CD4-positive, alpha-beta T cell (primary cell): ENCODE measurements around the gene KIRREL2. TPM values are rescaled to one million over a fixed set of nuclear protein-coding genes. Genes with fewer than 3 reads are reported as not detected.

Source experiments
- ATAC-seq: fragments of 200-7000 bp; cut with Tn5 transposase; one replicate; pipeline ENCODE4 v1.10.0; 2022; ENCODE audit warnings: mild to moderate bottlenecking; ENCODE audit not compliant: poor library complexity
- CTCF ChIA-PET: fragments of 350-600 bp; sonication (Branson Sonifier 250); formaldehyde crosslinking; loops from one replicate; lab custom pipeline; 2021; ENCODE audit warnings: antibody characterized with exemption, inconsistent platforms; lab: Charles Lee
- POLR2A ChIA-PET: fragments of 350-600 bp; sonication (Branson Sonifier 250); formaldehyde crosslinking; loops from one replicate; lab custom pipeline; 2021; ENCODE audit warnings: antibody characterized with exemption, inconsistent platforms; lab: Charles Lee
- DNase-seq, 14 experiments: peaks; one replicate each; pipeline ENCODE4 v3.0.0-alpha.2; 2013 to 2020; ENCODE audit warnings: mixed read lengths in 2 of 14
- H3K27ac ChIP-seq, 2 donors: one replicate each; pipeline versions ENCODE4 v1.5.1 to v1.7.0; 2013; ENCODE audit warnings: low read length in 2 of 2, low read depth in 1 of 2, mild to moderate bottlenecking in 1 of 2
- H3K27me3 ChIP-seq, 2 experiments: 1 replicate in 1 of 2; 2 replicates in 1 of 2; pipeline versions ENCODE4 v1.6.1 to v1.7.0; 2013; ENCODE audit warnings: low read length in 2 of 2, control low read depth in 1 of 2, mild to moderate bottlenecking in 1 of 2, moderate library complexity in 1 of 2; ENCODE audit not compliant: insufficient read depth in 2 of 2, control insufficient read depth in 1 of 2
- H3K36me3 ChIP-seq: one replicate; pipeline ENCODE4 v1.6.1; 2013; ENCODE audit warnings: low read length, control low read depth; ENCODE audit not compliant: insufficient read depth
- H3K4me1 ChIP-seq: one replicate; pipeline ENCODE4 v1.6.1; 2013; ENCODE audit warnings: low read length, control low read depth; ENCODE audit not compliant: insufficient read depth
- H3K4me3 ChIP-seq: one replicate; pipeline ENCODE4 v1.5.1; 2013; ENCODE audit warnings: mild to moderate bottlenecking, low read length, moderate library complexity
- H3K9me3 ChIP-seq, 2 experiments: 1 replicate in 1 of 2; 2 replicates in 1 of 2; pipeline versions ENCODE4 v1.6.1 to v1.7.0; 2013; ENCODE audit warnings: low read length in 2 of 2, mild to moderate bottlenecking in 2 of 2, control low read depth in 1 of 2, moderate library complexity in 1 of 2; ENCODE audit not compliant: control insufficient read depth in 1 of 2, insufficient read depth in 1 of 2
- H3K27ac Mint-ChIP-seq: one replicate; pipeline ENCODE4 v1.8.0; 2020; ENCODE audit warnings: mixed read lengths
- H3K27me3 Mint-ChIP-seq: one replicate; pipeline ENCODE4 v1.8.0; 2021; ENCODE audit warnings: mixed read lengths
- H3K36me3 Mint-ChIP-seq: one replicate; pipeline ENCODE4 v1.8.0; 2021; ENCODE audit warnings: low read depth, mixed read lengths
- H3K4me1 Mint-ChIP-seq: one replicate; pipeline ENCODE4 v1.8.0; 2021; ENCODE audit warnings: low read depth, mixed read lengths
- H3K4me3 Mint-ChIP-seq: one replicate; pipeline ENCODE4 v1.8.0; 2020; ENCODE audit warnings: mild to moderate bottlenecking, mixed read lengths
- H3K9me3 Mint-ChIP-seq: one replicate; pipeline ENCODE4 v1.8.0; 2020; ENCODE audit warnings: mixed read lengths
- intact Hi-C, 2 experiments: fragments of 100-400 bp; cut with DNase I in 1 of 2; cut with micrococcal nuclease in 1 of 2; formaldehyde crosslinking; loops; one replicate each; pipeline versions ENCODE4 v1.15.1 to v1.9.0; 2023 to 2025; cut with DNase I, micrococcal nuclease
- total RNA-seq, 174 experiments: library from RNA in 2 of 174; stranded (reverse) in 2 of 174; gene quantifications; one replicate each; pipeline ENCODE4 v1.2.3 and lab custom pipeline; 2021 to 2026
- TF ChIP-seq, protein P1 (sequence below): fragments of 200-600 bp; IDR thresholded peaks from one replicate; pipeline ENCODE4 v1.8.0; 2022; ENCODE audit warnings: antibody characterized with exemption, mild to moderate bottlenecking

Gene KIRREL2
- total RNA-seq, 2 experiments from 2014 or later, result 0.14 TPM; not detected in 1

DNA sequence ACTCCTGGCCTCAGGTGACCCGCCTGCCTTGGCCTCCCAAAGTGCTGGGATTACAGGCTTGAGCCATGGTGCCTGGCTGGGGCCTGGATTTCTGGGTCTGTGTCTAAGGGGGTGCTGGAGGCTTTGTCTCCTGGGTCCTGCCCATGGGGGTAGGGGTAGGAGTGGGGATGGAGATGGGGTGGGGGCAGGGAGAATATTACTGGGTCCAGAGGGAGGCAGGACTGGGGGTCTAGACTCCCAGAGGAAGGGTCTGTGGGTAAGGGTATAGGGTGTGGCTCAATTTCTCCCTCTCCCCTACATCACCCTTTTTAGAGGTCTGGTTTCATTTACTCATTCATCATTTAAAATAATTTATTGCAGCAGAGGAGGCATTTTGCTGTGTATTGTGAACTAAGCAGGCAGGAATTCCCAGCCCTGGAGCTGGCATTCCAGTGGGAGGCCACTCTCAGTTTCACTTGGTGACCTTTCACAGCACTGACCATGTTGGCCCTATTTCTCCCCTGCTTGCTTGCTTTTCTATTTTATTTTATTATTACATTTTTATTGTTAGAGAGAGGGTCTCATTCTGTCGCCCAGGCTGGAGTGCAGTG is 44.4 kb downstream of the KIRREL2 start:
- Mint-ChIP-seq H3K9me3 (no peaks in the 10 kb centered on the region), H3K27me3 (no peaks in the 10 kb centered on the region), H3K4me1 (peaks cover 60% of the 10 kb centered on the region), H3K27ac (peak overlapping the region; percentile 92), H3K4me3 (peak overlapping the region; percentile 100), H3K36me3 (peaks cover 37% of the 10 kb centered on the region)
- Histone ChIP-seq H3K9me3 (no peaks in the 10 kb centered on the region), H3K27ac (peak overlapping the region; percentile 100), H3K27me3 (no peaks in the 10 kb centered on the region), H3K4me3 (peak overlapping the region; percentile 99), H3K4me1 (peaks cover 74% of the 10 kb centered on the region), H3K36me3 (peaks cover 18% of the 10 kb centered on the region)
- TF ChIP-seq, protein P1, sequence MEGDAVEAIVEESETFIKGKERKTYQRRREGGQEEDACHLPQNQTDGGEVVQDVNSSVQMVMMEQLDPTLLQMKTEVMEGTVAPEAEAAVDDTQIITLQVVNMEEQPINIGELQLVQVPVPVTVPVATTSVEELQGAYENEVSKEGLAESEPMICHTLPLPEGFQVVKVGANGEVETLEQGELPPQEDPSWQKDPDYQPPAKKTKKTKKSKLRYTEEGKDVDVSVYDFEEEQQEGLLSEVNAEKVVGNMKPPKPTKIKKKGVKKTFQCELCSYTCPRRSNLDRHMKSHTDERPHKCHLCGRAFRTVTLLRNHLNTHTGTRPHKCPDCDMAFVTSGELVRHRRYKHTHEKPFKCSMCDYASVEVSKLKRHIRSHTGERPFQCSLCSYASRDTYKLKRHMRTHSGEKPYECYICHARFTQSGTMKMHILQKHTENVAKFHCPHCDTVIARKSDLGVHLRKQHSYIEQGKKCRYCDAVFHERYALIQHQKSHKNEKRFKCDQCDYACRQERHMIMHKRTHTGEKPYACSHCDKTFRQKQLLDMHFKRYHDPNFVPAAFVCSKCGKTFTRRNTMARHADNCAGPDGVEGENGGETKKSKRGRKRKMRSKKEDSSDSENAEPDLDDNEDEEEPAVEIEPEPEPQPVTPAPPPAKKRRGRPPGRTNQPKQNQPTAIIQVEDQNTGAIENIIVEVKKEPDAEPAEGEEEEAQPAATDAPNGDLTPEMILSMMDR, result no peak
- DNase-seq, result no peak
- intact Hi-C loops, result no loop called here
- POLR2A ChIA-PET, result interaction anchor here (0.8 to 2.6 kb wide), 5 partner anchors 25 to 253 kb away, joined by 3 to 24 read pairs (median 4); partner anchors contain the start of gene COX6B1
- no peak for ATAC-seq
- CTCF ChIA-PET, result interaction anchor here (0.6 to 1.4 kb wide), 2 partner anchors 30 to 31 kb away, joined by 3 read pairs; no protein-coding TSS in a partner anchor

DNA sequence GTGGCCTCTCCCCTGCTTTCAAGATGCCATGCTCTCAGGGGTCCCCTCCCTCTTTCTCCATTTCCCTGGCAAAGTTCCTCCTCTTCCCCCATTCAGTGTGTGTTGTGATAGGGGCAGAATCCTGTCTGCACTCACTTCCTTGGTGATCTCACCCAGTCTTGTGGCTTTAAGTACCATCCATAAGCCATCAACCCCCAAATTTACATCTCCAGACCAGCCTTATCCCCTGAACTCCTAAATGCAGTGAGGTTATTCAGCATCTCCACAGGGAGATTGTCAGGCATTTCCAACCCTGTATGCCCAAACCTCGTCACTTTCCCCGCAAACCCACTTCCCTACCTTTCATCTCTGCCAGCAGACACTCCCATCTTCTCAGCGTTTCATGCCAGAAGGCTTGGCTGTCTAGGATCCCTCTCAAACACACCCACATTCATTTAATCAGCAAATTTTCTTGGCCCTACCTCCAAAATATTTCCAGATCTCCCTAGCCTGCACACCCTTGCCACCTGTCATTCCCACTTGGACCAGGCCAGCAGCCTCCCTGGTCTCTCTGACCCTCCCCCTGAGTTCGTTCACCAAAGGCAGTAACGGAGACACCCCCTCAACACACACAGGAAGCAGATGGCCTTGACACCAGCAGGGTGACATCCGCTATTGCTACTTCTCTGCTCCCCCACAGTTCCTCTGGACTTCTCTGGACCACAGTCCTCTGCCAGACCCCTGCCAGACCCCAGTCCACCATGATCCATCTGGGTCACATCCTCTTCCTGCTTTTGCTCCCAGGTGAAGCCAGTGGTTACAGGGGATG is 45.3 kb downstream of the KIRREL2 start, which contains the start of gene HCST:
Gene HCST, plus strand, starts transcription at position 676 of the 808 bp plus-strand sequence. Its CDS starts 65 bp downstream, at position 741.
- no peaks in the 10 kb centered on the region for H3K27me3 ChIP-seq
- H3K4me3 Mint-ChIP-seq, result peak within 1 kb of the TSS; percentile 100
- POLR2A ChIA-PET, result interaction anchor here (1.6 to 2.7 kb wide), 3 partner anchors 20 to 30 kb away, joined by 6 to 24 read pairs (median 21); no protein-coding TSS in a partner anchor
- no peaks in the 10 kb centered on the region for H3K27me3 Mint-ChIP-seq
- peak within 1 kb of the TSS; percentile 92 for H3K27ac Mint-ChIP-seq
- H3K4me1 Mint-ChIP-seq, result peaks cover 60% of the 10 kb centered on the region
- TF ChIP-seq, protein P1, result no peak
- CTCF ChIA-PET, result no interaction called here
- peak within 1 kb of the TSS; percentile 99 for H3K4me3 ChIP-seq
- peaks cover 29% of the 10 kb centered on the region for H3K36me3 Mint-ChIP-seq
- no peaks in the 10 kb centered on the region for H3K9me3 ChIP-seq
- intact Hi-C loops, result no loop called here
- peak within 1 kb of the TSS; percentile 100 for H3K27ac ChIP-seq
- no peaks in the 10 kb centered on the region for H3K9me3 Mint-ChIP-seq
- DNase-seq (peak in 10 of 14 experiments; percentile 12 to 87 (median 50)), ATAC-seq (peak; percentile 28)
- peaks cover 69% of the 10 kb centered on the region for H3K4me1 ChIP-seq
- peaks cover 9% of the 10 kb centered on the region for H3K36me3 ChIP-seq

DNA sequence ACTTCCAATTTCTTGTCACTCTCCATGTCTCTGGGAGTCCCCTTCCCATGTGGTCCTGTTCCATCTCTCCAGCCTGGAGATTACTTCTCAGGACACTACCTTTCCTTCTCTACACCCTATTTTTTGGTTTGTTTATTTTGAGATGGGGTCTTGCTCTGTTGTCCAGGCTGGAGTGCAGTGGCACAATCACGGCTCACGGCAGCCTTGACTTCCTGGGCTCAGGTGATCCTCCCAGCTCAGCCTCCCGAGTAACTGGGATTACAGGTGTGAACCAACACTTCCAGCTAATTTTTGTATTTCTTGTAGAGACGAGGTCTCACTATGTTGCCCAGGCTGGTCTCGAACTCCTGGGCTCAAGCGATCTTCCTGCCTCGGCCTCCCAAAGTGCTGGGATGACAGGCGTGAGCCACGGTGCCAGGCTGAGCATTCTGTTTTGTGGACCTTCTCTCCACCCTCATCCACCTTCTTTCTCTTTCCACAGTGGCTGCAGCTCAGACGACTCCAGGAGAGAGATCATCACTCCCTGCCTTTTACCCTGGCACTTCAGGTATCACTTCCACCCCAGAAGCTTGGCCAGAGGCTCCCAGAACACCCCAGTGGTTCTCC is 46.3 kb downstream of the KIRREL2 start:
- peaks cover 24% of the 10 kb centered on the region for H3K36me3 Mint-ChIP-seq
- intact Hi-C loops, result loop anchor here in 1 of 2 experiments (1.0 kb wide), 2 partner anchors 21 to 28 kb away; no protein-coding TSS in a partner anchor
- H3K4me1 Mint-ChIP-seq, result peaks cover 53% of the 10 kb centered on the region
- H3K27me3 Mint-ChIP-seq, result no peaks in the 10 kb centered on the region
- Histone ChIP-seq H3K4me1 (peaks cover 62% of the 10 kb centered on the region), H3K4me3 (peak overlapping the region; percentile 99), H3K27ac (peak overlapping the region; percentile 100), H3K27me3 (no peaks in the 10 kb centered on the region), H3K9me3 (no peaks in the 10 kb centered on the region), H3K36me3 (peaks cover under 1% of the 10 kb centered on the region)
- no peak for ATAC-seq
- TF ChIP-seq, protein P1, result no peak
- H3K9me3 Mint-ChIP-seq, result no peaks in the 10 kb centered on the region
- peak overlapping the region; percentile 92 for H3K27ac Mint-ChIP-seq
- CTCF ChIA-PET, result interaction anchor here (1.7 kb wide), 1 partner anchor 28 kb away, joined by 5 read pairs; no protein-coding TSS in a partner anchor
- DNase-seq, result peak in 1 of 14 experiments; percentile 27
- H3K4me3 Mint-ChIP-seq, result peak overlapping the region; percentile 100
- POLR2A ChIA-PET, result interaction anchor here (0.6 to 2.7 kb wide), 11 partner anchors 21 to 691 kb away, joined by 3 to 21 read pairs (median 5); partner anchors contain the start of genes IGFLR1, LIN37, POLR2I and PSENEN
